ENCODE results near the gene HBD.

DNA sequence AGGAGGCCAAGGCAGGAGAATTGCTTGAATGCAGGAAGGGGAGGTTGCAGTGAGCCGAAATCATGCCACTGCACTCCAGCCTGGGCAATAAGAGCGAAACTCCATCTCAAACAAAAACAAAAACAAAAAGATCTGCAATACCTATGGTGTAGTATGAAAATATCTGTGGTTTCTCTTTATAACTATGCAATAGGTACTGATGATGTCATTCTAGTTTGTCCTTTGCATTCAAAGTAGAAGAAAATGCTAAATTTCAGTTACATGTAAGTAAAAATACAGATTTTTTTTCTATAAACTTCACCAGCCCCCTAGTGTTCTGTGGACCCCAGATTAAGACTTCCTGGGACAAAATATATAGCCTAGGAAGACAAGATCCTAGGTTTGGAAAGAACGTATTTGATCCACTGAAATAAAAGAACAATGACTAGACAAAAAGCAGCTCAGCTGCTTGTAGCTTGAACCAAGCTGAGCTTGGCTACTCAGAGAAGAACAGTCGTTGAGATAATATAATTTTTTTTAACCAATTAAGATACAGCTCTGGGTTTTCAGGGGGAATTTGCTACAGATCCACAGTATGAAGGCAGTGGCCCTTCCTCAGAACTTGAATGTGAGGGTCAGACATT lies 38.2 kb upstream of the HBD start:
- TF ChIP-seq KDM1A (IDR thresholded peaks at IDR 0.05; ENCODE audit: low read depth) = no peak
- no peak for TF ChIP-seq ESRRA (IDR thresholded peaks at IDR 0.05; ENCODE audit: borderline replicate concordance, low read length)
- TF ChIP-seq, protein P1, sequence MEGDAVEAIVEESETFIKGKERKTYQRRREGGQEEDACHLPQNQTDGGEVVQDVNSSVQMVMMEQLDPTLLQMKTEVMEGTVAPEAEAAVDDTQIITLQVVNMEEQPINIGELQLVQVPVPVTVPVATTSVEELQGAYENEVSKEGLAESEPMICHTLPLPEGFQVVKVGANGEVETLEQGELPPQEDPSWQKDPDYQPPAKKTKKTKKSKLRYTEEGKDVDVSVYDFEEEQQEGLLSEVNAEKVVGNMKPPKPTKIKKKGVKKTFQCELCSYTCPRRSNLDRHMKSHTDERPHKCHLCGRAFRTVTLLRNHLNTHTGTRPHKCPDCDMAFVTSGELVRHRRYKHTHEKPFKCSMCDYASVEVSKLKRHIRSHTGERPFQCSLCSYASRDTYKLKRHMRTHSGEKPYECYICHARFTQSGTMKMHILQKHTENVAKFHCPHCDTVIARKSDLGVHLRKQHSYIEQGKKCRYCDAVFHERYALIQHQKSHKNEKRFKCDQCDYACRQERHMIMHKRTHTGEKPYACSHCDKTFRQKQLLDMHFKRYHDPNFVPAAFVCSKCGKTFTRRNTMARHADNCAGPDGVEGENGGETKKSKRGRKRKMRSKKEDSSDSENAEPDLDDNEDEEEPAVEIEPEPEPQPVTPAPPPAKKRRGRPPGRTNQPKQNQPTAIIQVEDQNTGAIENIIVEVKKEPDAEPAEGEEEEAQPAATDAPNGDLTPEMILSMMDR (IDR thresholded peaks at IDR 0.05) = no peak
- no peak for TF ChIP-seq CHD4 (IDR thresholded peaks at IDR 0.05; ENCODE audit: borderline replicate concordance)
- TF ChIP-seq POLR2A (IDR thresholded peaks at IDR 0.05; ENCODE audit: low read length) = no peak
- TF ChIP-seq, protein P2, sequence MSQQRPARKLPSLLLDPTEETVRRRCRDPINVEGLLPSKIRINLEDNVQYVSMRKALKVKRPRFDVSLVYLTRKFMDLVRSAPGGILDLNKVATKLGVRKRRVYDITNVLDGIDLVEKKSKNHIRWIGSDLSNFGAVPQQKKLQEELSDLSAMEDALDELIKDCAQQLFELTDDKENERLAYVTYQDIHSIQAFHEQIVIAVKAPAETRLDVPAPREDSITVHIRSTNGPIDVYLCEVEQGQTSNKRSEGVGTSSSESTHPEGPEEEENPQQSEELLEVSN (IDR thresholded peaks at IDR 0.05; ENCODE audit: borderline replicate concordance, low read depth) = no peak
- no peak for TF ChIP-seq RFX5 (IDR thresholded peaks at IDR 0.05)
- TF ChIP-seq PHF8 (IDR thresholded peaks at IDR 0.05; ENCODE audit: borderline replicate concordance, low read depth) = no peak
- TF ChIP-seq ZSCAN20 (CRISPR knock-in tag; IDR thresholded peaks at IDR 0.05) = no peak

All from A549 (cell line).